ENCODE results near the gene TBATA.

The TBATA gene

DNA sequence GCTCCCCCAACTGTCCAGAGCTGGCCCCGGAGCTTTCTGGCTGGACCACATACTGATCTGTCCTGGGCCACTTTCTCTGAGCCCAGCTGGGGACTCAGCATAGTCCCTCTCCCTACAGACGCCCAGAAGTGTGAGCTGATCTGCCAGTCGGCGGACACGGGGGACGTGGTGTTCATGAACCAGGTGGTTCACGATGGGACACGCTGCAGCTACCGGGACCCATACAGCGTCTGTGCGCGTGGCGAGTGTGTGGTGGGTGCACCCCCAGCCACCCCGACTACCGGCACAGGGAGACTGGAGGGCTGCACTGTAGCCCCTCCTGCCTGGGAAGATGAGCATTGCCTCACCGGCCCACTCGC, 41.8 kb downstream of the TBATA start:
- DNase-seq (ENCODE audit: low read depth in 2 of 2) = no peak

DNA sequence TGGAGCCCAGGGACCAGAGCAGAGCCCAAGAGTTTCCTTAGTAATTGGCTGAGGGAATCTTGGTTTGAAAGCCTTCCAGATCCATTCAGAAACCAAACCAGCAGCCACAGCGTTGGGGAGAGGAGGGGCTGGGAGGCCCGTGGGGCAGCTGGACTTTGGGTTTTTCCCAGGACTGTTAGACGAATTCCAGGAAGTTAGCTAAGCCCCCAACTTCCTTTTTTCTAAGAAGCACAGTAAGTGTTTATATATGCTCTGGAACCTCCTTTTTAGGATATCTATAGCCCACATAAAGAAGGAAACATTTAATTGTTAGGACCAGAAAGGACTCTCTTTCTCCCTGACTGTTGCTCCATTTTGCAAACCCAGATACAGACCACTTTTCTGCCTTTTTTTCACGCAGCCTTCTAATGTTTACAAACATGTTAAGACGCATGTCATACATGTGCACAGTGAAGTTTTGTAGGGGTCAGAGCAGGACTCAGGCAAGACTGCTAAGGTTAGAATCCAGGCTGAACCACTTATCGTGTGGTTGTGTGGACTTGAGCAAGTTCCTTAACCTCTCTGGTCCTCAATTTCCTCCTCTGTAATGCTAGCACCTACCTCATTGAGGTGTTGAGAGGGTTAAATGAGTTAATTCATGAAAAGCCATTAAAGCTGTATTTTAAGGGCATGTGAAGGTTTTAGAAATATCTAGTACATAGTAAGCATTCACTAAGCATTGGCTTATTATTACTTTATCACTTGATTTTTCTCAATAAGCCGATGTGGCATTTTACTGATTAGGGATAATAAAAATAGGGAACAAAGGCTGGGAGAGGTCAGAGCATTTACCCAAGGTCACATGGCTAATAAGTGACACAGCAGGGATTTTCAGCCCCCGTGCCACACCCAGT, 42.4 kb downstream of the TBATA start:
- DNase-seq (ENCODE audit: low read depth in 2 of 2) = no peak

DNA sequence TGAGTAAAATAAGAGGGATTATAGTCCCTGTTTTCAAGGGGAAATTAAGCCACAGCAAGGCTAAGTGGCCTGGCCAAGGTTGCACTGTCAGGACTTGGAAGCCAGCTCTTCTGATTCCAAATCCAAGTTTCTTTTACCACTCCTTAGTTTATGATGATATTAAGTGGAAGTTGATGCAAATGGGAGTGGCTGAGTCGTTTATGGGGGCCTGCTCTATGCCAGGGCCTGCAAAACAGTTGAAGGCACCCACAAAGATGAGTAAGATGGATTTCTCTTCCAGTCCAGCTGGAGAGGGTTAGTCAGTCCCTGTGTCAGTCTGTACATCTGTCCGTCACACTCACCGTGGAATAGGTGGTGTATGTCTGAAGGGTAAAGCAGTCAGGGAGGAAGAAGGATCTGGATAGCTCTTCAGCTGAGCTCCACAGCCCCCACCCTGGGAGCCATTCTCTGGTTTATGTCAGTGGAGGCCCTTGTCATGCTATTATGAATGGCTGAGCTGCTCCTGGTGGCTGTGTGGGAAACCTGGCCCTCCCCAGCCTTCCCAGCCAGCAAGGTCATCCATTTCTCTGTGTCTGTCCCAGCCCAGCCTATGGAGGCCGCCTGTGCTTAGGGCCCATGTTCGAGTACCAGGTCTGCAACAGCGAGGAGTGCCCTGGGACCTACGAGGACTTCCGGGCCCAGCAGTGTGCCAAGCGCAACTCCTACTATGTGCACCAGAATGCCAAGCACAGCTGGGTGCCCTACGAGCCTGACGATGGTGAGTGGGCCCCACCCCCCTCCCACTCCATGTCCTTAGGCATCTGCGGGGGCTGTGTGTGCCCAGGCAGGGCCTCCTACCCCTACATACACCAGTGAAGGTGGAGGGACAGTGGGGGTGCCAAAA, 44.5 kb downstream of the TBATA start:
- no peak for DNase-seq (ENCODE audit: low read depth in 2 of 2)

DNA sequence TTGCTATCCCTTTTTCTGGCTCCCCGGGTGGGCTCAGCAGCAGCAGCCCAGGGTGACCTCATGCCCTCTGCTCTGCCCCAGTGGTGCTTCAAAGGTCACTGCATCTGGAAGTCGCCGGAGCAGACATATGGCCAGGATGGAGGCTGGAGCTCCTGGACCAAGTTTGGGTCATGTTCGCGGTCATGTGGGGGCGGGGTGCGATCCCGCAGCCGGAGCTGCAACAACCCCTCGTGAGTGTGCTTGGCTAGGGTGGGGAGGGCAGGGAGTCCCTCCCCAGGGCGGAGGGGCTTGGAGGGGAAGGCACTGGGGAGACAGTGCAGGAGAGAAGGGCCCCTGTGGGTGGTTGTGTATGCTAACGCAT, 46.4 kb downstream of the TBATA start:
- no peak for DNase-seq (ENCODE audit: low read depth in 2 of 2)

DNA sequence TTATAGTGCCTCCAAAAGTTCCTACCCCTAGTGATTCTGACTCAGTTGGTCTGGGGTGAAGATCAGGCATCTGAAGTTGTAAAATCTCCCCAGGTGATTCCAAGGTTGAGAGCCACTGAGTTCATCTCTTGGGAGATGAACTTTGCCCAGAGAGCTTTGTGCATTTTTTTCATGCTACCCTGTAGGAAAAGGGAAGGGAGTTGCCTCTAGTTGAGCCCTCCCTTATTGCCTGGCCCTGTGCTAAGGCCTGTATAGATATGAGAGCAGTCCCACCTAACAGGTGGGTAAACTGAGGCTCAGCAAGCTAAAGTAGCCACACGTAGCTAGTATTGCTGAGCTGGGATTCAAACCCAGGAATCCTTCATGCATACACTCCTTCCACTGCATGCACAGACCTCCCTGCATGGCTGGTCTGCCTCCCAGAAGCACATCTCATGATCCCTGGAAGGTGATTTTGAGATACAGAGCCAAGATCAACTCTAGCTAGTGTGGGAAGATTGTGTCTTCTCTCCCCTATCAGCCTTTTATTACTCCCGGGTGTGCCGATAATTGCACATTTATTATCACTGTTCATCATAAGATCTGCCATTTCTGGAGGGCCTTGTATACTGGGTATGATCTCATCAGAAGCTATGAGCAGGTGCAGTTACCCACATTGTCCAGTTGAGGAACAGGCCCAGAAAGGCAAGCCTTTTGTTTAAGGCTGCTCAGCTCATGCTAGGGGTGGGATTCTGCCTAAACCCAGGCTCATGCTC, 47.0 kb downstream of the TBATA start:
- DNase-seq (ENCODE audit: low read depth in 2 of 2) = no peak

DNA sequence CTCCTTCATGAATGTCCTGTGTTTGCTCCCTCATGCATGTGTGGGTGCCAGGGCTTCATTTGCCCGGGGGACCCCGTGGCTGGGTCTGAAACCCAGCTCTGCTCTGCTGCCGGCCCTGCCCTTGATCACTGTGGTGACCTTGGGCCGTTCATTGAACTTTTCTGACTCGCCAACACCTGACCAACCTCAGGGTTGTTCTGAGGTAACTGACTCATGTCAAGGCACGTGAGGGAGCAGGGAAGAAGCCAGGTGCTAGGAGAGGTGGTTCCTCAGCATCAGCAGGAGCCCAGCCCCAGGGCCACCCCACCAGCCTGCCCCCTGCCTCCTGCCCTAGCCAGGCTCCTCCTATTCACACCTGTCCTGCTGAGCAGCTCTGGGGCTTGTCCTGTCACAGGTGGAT, 47.9 kb downstream of the TBATA start:
- no peak for DNase-seq (ENCODE audit: low read depth in 2 of 2)

DNA sequence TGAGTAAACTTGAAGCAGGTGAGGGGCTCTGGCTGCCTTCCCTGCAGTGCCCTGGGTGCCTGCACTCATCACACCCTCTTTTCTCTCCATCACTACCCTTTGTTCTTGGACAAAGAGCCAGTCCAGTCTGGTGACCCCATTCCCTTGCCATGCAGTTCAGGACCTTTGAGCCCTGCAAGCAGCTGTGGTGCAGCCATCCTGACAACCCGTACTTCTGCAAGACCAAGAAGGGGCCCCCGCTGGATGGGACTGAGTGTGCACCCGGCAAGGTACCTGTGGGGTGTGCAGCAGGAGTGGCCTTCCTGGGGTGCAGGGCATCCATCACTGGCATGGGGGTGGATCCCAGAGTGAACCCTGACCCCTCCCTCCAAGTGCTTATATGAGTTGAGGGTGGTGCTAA, 48.7 kb downstream of the TBATA start:
- DNase-seq (ENCODE audit: low read depth in 2 of 2) = no peak

DNA sequence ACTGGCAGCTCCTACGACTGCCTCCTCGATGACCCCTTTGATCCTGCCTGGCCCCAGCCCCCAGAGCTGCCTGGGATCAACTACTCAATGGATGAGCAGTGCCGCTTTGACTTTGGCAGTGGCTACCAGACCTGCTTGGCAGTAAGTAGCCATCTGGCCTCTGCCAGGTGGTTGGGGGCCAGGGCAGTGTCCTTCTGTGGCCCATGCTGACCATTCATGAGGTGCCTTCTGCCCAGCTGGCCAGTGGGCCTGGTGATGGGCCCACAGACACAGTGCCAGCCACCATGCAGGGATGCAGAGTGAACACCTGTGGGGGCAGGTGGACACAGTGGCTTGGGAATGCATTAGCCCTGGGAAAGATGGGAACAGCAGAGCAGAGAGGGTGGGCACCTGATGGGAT, 50.0 kb downstream of the TBATA start:
- DNase-seq (ENCODE audit: low read depth in 2 of 2) = no peak

DNA sequence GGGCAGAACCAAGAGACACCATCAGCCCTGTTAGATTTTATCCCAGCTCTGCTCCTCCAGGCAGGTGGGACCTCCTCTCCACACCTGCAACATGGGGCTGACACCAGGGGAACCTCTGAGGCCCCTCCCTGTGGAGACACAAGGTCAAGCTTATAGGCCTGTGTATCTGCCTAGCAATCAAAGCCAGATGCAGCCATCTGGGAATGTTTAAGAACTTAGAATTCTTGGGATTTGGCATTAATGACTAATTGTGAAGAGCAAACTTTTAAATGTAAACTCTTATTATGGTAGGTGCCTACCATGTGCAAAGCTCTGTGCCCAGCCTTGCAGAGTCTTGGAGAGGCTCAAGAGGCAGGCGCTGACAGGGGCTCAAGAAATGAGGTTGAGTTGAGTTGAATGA, 52.1 kb downstream of the TBATA start:
- DNase-seq (ENCODE audit: low read depth in 2 of 2) = no peak

DNA sequence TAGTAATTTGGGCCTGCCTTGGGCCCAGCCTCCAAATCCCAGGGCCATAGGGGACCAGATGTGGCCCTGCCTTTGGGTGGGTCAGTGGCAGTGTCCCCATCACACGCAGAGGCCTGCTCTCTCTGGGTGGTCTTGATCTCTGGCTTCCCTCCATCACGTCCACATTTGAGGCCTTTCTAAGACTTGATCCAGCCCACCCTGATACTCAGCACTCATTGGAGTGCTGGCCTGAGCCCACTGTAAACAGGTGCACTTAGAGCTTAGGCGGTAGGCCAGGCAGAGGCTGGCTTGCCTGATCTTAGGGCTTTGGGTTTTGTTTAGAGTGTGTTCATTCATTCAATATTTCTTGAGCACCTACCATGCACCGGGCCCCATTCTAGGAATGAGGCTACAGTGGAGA, 52.6 kb downstream of the TBATA start:
- DNase-seq (ENCODE audit: low read depth in 2 of 2) = no peak

DNA sequence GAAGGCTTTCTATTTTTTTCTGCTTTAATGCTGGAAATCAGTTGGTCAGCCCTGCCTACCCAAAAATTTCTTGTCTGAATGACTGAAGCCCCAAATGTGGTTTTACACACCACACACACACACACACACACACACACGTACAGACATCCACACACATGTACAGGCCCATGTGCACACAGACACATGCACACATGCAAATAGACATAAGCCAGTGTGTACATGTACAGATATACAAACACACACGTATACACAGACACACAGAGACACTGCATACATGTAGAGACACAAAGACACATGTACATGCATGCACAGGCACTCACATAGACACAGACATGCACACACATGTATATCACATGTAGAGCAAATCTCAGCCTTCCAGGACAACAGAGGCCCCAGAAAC, 54.2 kb downstream of the TBATA start:
- no peak for DNase-seq (ENCODE audit: low read depth in 2 of 2)

DNA sequence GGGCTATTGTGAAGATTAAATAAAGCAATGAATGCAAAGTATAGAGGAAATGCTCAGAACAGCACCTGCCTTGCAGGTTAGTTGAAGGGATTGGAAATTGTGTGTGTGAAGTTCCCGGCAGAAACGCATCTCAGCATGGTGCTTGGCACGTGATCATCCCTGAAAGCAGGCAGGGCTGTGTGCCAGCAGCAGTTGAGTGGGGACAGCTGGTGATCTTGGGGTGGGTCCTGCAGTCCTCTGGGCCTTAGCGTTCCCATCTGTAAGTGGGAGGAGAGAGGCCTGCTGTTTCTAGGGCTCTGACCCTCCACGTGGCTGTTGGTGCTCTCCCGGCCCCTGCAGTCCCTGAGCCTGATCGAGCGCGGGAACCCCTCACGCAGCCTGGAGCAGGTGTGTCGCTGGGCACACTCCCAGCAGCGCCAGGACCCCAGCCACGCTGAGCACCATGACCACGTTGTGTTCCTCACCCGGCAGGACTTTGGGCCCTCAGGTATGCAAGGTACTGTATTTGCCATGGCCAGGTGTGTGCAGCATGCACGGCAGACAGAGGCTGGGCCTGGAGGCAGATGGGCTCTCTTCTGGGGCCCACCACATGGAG, 55.3 kb downstream of the TBATA start:
- DNase-seq (ENCODE audit: low read depth in 2 of 2) = no peak

DNA sequence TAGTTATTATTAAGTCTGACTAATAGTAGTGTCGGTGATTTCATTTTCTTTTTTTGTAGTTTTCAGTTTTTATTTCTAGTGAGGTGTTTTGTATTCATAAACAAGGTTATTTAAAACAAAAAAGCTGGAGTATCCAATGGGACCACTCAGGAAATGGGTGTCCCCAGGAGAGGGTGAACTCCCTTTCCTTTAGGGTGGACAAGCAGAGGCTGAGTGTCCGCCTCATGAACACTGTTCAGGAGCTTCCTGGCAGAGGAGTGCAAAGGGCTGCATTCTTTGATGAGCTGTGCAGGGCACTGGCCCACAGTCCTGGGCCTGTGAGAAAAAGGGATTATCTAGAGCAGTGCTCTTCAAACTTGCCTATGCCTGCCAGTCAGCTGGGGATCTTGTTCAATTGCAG, 56.8 kb downstream of the TBATA start:
- no peak for DNase-seq (ENCODE audit: low read depth in 2 of 2)

DNA sequence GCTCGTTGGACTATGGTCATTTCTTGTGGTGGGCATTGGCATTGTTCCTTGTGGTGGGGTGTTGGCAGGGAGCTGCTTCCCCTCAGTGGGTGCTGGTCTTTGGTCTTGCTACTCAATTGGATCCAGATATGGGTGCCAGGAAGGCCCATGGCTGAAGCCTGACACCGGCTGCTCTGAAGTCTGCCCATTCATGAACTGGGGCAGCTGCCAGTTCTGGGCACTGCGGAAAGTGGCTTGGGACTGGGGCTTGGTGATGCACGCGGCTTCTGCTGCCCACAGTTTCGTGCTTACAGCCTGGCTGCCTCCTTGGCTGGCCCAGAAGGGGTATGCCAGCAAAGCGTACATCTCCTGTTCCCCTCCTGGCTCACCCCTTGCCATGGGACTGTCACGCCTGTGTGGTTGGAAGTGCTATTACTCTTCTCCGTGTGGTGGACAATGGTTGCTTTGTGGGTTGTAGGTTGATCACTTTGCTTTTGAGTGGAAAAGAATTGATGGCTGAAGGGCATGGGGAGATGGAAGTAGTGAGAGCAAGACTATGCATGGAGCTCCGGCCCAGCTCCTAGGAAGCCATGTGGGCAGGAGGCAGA, 58.2 kb downstream of the TBATA start:
- DNase-seq (ENCODE audit: low read depth in 2 of 2) = no peak

DNA sequence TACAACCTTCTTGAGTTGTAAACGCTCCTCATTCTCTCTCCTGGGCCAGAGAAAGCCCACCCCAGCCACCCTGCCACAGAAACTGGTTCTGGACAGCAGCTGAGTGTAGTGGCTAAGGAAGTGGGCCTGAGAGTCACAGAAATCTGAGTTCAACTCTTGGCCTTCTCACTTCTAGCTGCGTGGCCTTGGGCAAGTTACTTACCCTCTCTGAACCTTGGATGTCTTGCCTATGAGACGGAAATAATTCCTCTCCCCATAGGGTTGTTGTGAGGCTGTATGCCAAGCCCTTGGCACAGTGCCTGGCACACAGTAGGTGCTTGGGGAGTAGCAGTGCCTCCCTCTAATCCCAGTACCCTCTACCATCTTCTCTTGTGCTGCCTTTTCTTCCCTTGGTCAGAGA, 61.4 kb downstream of the TBATA start:
- no peak for DNase-seq (ENCODE audit: low read depth in 2 of 2)

DNA sequence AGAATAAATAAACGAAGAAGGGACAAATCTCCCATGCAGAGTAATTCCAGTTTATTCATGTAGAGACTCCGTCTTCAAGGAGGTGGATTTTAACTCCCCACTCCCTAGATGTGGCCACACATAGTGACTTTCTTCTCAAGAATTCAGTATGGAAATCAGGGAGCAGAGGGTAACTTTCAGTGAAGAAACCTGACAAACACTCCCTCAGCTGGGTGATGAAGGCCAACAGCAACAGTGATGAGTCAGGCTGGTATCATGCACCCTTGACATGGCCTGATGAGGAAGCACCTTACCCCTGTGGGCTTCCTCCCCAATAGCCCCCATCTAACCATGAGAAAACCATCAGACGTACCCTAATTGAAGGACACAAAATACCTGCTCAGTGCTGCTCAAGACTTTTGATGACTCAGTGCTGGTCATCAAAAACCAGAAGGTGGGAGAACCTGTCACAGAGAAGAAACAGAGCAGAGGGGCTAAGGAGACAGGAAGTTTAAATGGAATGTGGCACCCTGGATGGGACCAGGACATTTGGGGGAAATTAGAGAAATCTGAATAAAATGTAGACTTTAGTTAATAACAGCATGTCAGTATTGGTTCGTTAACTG, 62.3 kb downstream of the TBATA start:
- no peak for DNase-seq (ENCODE audit: low read depth in 2 of 2)

Measured in stimulated activated CD8-positive, alpha-beta memory T cell treated with anti-CD3 and anti-CD28 coated beads, Interleukin-15, amount 100 ng/mL, for 4 hours (primary cell).